K562 (cell line): Measurements from ENCODE around the gene GART. TPM values are rescaled to one million over a fixed set of nuclear protein-coding genes. Genes with fewer than 3 reads are reported as not detected.
A peak's percentile ranks its signal among the peaks of the same experiment; 100 is the strongest.

Source experiments
- ARID2 ChIP-seq: fragments of 450-650 bp; IDR thresholded peaks from 2 replicates; pipeline ENCODE4 v1.6.1; 2017; ENCODE audit warnings: antibody characterized with exemption, mild to moderate bottlenecking
- ARID4B ChIP-seq: sonication (generic); formaldehyde crosslinking; IDR thresholded peaks from 2 replicates; pipeline ENCODE4 v1.8.0; 2022; ENCODE audit warnings: mild to moderate bottlenecking, missing genetic modification reagents
- NFYB ChIP-seq: IDR thresholded peaks from 2 replicates; pipeline ENCODE4 v1.6.1; 2011; ENCODE audit warnings: mild to moderate bottlenecking, moderate library complexity; ENCODE audit not compliant: insufficient read length; ENCODE audit errors: extremely low read depth
- PHF21A ChIP-seq: fragments of 450-650 bp; IDR thresholded peaks from 2 replicates; pipeline ENCODE4 v1.6.1; 2017; ENCODE audit warnings: low read depth, borderline replicate concordance
- XRCC3 ChIP-seq: fragments of 450-650 bp; IDR thresholded peaks from 2 replicates; pipeline ENCODE4 v1.6.1; 2017; ENCODE audit warnings: mild to moderate bottlenecking, moderate library complexity
- ZBTB33 ChIP-seq: sonication (generic); formaldehyde crosslinking; IDR thresholded peaks from 2 replicates; pipeline ENCODE4 v1.8.1; 2023; ENCODE audit warnings: mild to moderate bottlenecking, missing genetic modification reagents
- ZNF436 ChIP-seq: fragments of 250-450, 450-650 bp; sonication (Bioruptor Pico); formaldehyde crosslinking; IDR thresholded peaks from 2 replicates; pipeline ENCODE4 v1.7.0; 2020; ENCODE audit warnings: mild to moderate bottlenecking
- polyA plus RNA-seq, 8 experiments: library from polyadenylated mRNA; depleted of rRNA in 4 of 8; stranded (reverse) in 5 of 8; unstranded in 3 of 8; fragments of >200 nt; fragmentation: Nextera tagmentation in 2 of 8; fragmentation: Illumina TruSeq in 1 of 8; extraction: Ambion mirVana in 2 of 8; extraction: Trizol in 1 of 8; gene quantifications; 2 replicates each; pipeline versions ENCODE4 v1.2.1 to v1.2.3, GENCODE V29; 2011 to 2014; ENCODE audit warnings: inconsistent platforms in 1 of 8, missing spikeins in 1 of 8
- total RNA-seq, 7 experiments: library from RNA; depleted of rRNA in 6 of 7; stranded (reverse); fragments of >200 nt in 6 of 7; fragmentation: Illumina TruSeq in 2 of 7; extraction: Trizol in 2 of 7; gene quantifications; 2 replicates each; pipeline versions ENCODE4 v1.2.1 to v1.2.3, GENCODE V29; 2011 to 2021; ENCODE audit warnings: low replicate concordance in 1 of 7
- TF ChIP-seq, protein P1 (sequence below): sonication (generic); formaldehyde crosslinking; IDR thresholded peaks from 2 replicates; pipeline ENCODE4 v1.8.0; 2022; ENCODE audit warnings: mild to moderate bottlenecking, missing genetic modification reagents, borderline replicate concordance
- TF ChIP-seq, protein P2 (sequence below): sonication (generic); formaldehyde crosslinking; IDR thresholded peaks from 2 replicates; pipeline ENCODE4 v1.8.0; 2022; ENCODE audit warnings: missing genetic modification reagents, mild to moderate bottlenecking, borderline replicate concordance
- TF ChIP-seq, protein P3 (sequence below): sonication (generic); formaldehyde crosslinking; IDR thresholded peaks from 2 replicates; pipeline ENCODE4 v1.4.0; 2020; ENCODE audit warnings: mild to moderate bottlenecking, missing genetic modification reagents

The GART gene
- total and polyA plus RNA-seq, 9 of the 15 experiments (the other 6 are each of a cell fraction or from before 2014, with no cell fraction given), result 141 to 429 (median 349) TPM

DNA sequence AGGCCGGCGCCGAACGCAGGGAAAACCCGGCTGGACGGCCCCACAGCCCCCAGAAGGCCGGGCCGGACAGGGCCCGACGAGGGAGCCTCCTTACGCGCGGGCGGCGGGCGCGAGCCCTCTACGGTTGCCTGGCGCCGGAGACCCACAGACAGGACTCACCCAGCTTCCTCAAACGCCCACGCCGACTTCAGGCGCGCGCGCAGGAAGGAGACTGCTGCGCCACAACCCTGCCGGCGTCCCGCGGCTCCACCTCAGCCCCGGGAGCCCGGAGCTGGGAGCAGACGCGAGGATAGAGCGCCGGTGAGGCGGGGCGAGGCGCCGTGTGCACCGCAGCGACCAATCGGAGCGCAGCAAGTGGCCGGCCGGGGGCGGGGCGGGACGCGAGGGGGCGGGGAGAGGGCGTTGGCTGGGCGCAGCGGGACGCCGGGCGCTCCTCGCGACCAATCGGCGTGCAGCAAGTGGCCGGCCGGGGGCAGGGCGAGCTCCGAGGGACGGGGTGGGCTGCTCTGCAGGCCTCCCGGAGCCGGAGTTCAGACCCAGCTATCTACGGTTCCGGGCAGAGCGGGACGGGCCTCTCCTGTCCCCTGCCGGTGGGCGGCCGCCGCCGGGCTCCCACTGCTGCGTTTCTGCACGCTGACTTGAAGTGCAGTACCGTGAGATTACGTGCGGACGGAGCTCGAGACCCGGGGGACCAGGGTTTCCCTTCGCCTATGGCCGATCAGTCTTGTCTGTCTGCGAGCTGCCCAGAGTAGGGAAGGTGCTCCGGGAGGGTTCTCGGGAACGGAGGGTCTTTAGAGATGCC lies 62.0 kb downstream of the GART start, which contains the start of gene TMEM50B (continued):
- TF ChIP-seq, protein P1, sequence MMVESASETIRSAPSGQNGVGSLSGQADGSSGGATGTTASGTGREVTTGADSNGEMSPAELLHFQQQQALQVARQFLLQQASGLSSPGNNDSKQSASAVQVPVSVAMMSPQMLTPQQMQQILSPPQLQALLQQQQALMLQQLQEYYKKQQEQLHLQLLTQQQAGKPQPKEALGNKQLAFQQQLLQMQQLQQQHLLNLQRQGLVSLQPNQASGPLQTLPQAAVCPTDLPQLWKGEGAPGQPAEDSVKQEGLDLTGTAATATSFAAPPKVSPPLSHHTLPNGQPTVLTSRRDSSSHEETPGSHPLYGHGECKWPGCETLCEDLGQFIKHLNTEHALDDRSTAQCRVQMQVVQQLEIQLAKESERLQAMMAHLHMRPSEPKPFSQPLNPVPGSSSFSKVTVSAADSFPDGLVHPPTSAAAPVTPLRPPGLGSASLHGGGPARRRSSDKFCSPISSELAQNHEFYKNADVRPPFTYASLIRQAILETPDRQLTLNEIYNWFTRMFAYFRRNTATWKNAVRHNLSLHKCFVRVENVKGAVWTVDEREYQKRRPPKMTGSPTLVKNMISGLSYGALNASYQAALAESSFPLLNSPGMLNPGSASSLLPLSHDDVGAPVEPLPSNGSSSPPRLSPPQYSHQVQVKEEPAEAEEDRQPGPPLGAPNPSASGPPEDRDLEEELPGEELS, result 0 out of 2 replicates have a peak, but pooled peaks have one; percentile 1
- peak; percentile 88; the same call in 1 of the 2 replicates for TF ChIP-seq PHF21A
- TF ChIP-seq ZNF436, result no peak
- no peak for TF ChIP-seq XRCC3
- TF ChIP-seq ARID2, result no peak
- TF ChIP-seq, protein P2, sequence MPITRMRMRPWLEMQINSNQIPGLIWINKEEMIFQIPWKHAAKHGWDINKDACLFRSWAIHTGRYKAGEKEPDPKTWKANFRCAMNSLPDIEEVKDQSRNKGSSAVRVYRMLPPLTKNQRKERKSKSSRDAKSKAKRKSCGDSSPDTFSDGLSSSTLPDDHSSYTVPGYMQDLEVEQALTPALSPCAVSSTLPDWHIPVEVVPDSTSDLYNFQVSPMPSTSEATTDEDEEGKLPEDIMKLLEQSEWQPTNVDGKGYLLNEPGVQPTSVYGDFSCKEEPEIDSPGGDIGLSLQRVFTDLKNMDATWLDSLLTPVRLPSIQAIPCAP (CRISPR knock-in tag), result no peak
- no peak; the same call in 1 of the 2 replicates for TF ChIP-seq ARID4B (CRISPR knock-in tag)
- TF ChIP-seq, protein P3, sequence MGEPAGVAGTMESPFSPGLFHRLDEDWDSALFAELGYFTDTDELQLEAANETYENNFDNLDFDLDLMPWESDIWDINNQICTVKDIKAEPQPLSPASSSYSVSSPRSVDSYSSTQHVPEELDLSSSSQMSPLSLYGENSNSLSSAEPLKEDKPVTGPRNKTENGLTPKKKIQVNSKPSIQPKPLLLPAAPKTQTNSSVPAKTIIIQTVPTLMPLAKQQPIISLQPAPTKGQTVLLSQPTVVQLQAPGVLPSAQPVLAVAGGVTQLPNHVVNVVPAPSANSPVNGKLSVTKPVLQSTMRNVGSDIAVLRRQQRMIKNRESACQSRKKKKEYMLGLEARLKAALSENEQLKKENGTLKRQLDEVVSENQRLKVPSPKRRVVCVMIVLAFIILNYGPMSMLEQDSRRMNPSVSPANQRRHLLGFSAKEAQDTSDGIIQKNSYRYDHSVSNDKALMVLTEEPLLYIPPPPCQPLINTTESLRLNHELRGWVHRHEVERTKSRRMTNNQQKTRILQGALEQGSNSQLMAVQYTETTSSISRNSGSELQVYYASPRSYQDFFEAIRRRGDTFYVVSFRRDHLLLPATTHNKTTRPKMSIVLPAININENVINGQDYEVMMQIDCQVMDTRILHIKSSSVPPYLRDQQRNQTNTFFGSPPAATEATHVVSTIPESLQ (CRISPR knock-in tag), result peak; percentile 71; the same call in 1 of the 2 replicates
- no peak; the same call in 1 of the 2 replicates for TF ChIP-seq ZBTB33 (CRISPR knock-in tag)
- TF ChIP-seq NFYB, result peak; percentile 11
